Esophagus muscularis mucosa (tissue), 3 donors: ENCODE measurements around the gene TBC1D22A.

Experiments
- POLR2A ChIP-seq: fragments of 450-650 bp; IDR thresholded peaks from one replicate; pipeline ENCODE4 v1.6.1; 2017; ENCODE audit warnings: antibody characterized with exemption, moderate library complexity, mild to moderate bottlenecking, low read depth
- POLR2AphosphoS5 ChIP-seq, 2 donors: sonication (generic); formaldehyde crosslinking; IDR thresholded peaks; one replicate each; pipeline ENCODE4 v1.6.1; 2017; ENCODE audit warnings: antibody characterized with exemption in 2 of 2
- TF ChIP-seq, protein P1 (sequence below), 3 experiments: fragments of 200-600 bp in 2 of 3; fragments of 450-650 bp in 1 of 3; sonication (generic) in 2 of 3; IDR thresholded peaks; one replicate each; pipeline ENCODE4 v1.5.1; 2017 to 2019; ENCODE audit warnings: antibody characterized with exemption in 3 of 3, mild to moderate bottlenecking in 2 of 3, moderate library complexity in 1 of 3

DNA sequence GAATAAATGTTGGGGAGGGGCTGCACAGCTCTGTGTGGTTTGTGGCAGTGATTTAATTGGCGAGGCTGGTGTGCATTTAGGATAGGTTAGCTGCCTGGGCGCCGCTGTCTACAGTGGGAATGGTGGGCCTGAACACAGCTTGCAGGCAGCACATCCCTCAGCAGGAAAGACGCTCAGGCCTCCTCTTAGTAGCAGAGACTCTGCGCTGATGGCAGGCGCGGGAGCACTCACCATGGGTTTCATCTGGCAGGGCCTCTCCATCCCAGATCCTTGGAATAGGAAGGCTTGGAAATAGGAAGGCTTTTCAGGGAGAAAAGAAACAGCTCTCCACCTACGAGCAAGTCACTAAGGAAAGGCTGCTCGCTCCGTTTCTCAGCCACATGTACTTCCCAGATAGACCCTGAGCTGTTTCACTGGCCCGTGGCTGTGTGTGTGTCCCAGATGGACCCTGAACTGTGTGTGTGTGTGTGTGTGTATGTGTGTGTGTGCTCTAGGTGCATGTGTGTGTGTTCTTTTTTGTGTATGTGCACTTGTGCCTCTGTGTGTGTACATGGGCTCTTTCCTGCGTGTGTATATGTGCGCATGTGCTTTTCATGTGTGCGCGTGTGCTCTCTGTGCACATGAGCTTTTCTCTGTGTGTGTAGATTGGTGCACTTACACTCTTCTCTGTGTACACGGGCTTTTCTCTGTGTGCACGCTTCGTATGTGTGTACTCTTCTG, 144.0 kb downstream of the TBC1D22A start:
- TF ChIP-seq POLR2A (no peak), POLR2AphosphoS5 (IDR thresholded peaks at IDR 0.05) (no peak)
- TF ChIP-seq, protein P1, sequence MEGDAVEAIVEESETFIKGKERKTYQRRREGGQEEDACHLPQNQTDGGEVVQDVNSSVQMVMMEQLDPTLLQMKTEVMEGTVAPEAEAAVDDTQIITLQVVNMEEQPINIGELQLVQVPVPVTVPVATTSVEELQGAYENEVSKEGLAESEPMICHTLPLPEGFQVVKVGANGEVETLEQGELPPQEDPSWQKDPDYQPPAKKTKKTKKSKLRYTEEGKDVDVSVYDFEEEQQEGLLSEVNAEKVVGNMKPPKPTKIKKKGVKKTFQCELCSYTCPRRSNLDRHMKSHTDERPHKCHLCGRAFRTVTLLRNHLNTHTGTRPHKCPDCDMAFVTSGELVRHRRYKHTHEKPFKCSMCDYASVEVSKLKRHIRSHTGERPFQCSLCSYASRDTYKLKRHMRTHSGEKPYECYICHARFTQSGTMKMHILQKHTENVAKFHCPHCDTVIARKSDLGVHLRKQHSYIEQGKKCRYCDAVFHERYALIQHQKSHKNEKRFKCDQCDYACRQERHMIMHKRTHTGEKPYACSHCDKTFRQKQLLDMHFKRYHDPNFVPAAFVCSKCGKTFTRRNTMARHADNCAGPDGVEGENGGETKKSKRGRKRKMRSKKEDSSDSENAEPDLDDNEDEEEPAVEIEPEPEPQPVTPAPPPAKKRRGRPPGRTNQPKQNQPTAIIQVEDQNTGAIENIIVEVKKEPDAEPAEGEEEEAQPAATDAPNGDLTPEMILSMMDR (IDR thresholded peaks at IDR 0.05), result no peak
